Activated T-helper 17 cell treated with anti-CD3 and anti-CD28 coated beads, Interleukin-2, amount 50 U/mL, for 72 hours (primary cell): ENCODE data around the gene TOB1. TPM values are rescaled to one million over a fixed set of nuclear protein-coding genes. Genes with fewer than 3 reads are reported as not detected.
"Not testable (repeated sequence)": the region's sequence is repeated elsewhere in the genome, so short reads cannot be mapped to it uniquely, and the experiment has no call there.

Experiments
- ATAC-seq: fragments of 150-1000 bp; cut with Tn5 transposase; replicated peaks from 2 replicates; pipeline ENCODE4 v1.10.0; 2021; ENCODE audit warnings: mild to moderate bottlenecking, moderate library complexity
- H3K27ac Mint-ChIP-seq: one replicate; pipeline ENCODE4 v1.8.0; 2022; ENCODE audit warnings: mixed read lengths
- H3K27me3 Mint-ChIP-seq: one replicate; pipeline ENCODE4 v1.8.0; 2022; ENCODE audit warnings: mixed read lengths
- H3K36me3 Mint-ChIP-seq: one replicate; pipeline ENCODE4 v1.8.0; 2022; ENCODE audit warnings: low read depth, mild to moderate bottlenecking, mixed read lengths
- H3K4me1 Mint-ChIP-seq: one replicate; pipeline ENCODE4 v1.8.0; 2022; ENCODE audit warnings: mixed read lengths
- H3K4me3 Mint-ChIP-seq: one replicate; pipeline ENCODE4 v1.8.0; 2022; ENCODE audit warnings: mild to moderate bottlenecking, mixed read lengths
- H3K9me3 Mint-ChIP-seq: one replicate; pipeline ENCODE4 v1.8.0; 2022; ENCODE audit warnings: mixed read lengths
- total RNA-seq, 2 donors: library from RNA; stranded (reverse); gene quantifications; one replicate each; pipeline ENCODE4 v1.2.3, GENCODE V29; 2022

Gene TOB1
- total RNA-seq, 2 donors from 2014 or later, result 33.1 to 40.8 TPM

GRCh38 chr17:50884439-50885311, 18.5 kb upstream of the TOB1 start:
- Mint-ChIP-seq H3K27ac (peak overlapping the region; percentile 2), H3K4me1 (peaks cover 22% of the 10 kb centered on the region), H3K4me3 (no peak overlapping the region), H3K36me3 (no peaks in the 10 kb centered on the region), H3K9me3 (no peaks in the 10 kb centered on the region), H3K27me3 (no peaks in the 10 kb centered on the region)
- ATAC-seq, result no peak

- Mint-ChIP-seq H3K27me3 (no peaks in the 10 kb centered on the region), H3K27ac (peak overlapping the region; percentile 2), H3K36me3 (no peaks in the 10 kb centered on the region)
Measured at GRCh38 chr17:50883850-50884438, 17.8 kb upstream of the TOB1 start.

GRCh38 chr17:50882851-50883250, 16.7 kb upstream of the TOB1 start:
- peaks cover 20% of the 10 kb centered on the region for H3K4me1 Mint-ChIP-seq
- no peak overlapping the region for H3K4me3 Mint-ChIP-seq
- no peaks in the 10 kb centered on the region for H3K27me3 Mint-ChIP-seq
- no peaks in the 10 kb centered on the region for H3K36me3 Mint-ChIP-seq
- no peak for ATAC-seq
- no peak overlapping the region for H3K27ac Mint-ChIP-seq
- H3K9me3 Mint-ChIP-seq, result no peaks in the 10 kb centered on the region

More at GRCh38 chr17:50883850-50884438, 17.8 kb upstream of the TOB1 start:
- H3K9me3 Mint-ChIP-seq, result no peaks in the 10 kb centered on the region
- peaks cover 22% of the 10 kb centered on the region for H3K4me1 Mint-ChIP-seq
- no peak overlapping the region for H3K4me3 Mint-ChIP-seq
- no peak for ATAC-seq

- H3K4me1 Mint-ChIP-seq, result peaks cover 11% of the 10 kb centered on the region
- no peak overlapping the region for H3K27ac Mint-ChIP-seq
- ATAC-seq, result no peak
Measured at GRCh38 chr17:50881182-50881581, 15.0 kb upstream of the TOB1 start.

GRCh38 chr17:50879086-50879485, 12.9 kb upstream of the TOB1 start:
- H3K27ac Mint-ChIP-seq, result no peak overlapping the region
- H3K4me1 Mint-ChIP-seq, result peaks cover 9% of the 10 kb centered on the region
- no peak overlapping the region for H3K4me3 Mint-ChIP-seq
- H3K9me3 Mint-ChIP-seq, result no peaks in the 10 kb centered on the region
- no peak for ATAC-seq
- no peaks in the 10 kb centered on the region for H3K36me3 Mint-ChIP-seq
- H3K27me3 Mint-ChIP-seq, result no peaks in the 10 kb centered on the region

More at GRCh38 chr17:50881182-50881581, 15.0 kb upstream of the TOB1 start:
- Mint-ChIP-seq H3K36me3 (no peaks in the 10 kb centered on the region), H3K9me3 (no peaks in the 10 kb centered on the region), H3K4me3 (no peak overlapping the region), H3K27me3 (no peaks in the 10 kb centered on the region)

- peaks cover 10% of the 10 kb centered on the region for H3K4me1 Mint-ChIP-seq
- H3K9me3 Mint-ChIP-seq, result no peaks in the 10 kb centered on the region
- H3K27ac Mint-ChIP-seq, result no peak overlapping the region
- no peaks in the 10 kb centered on the region for H3K36me3 Mint-ChIP-seq
- ATAC-seq, result no peak
- H3K4me3 Mint-ChIP-seq, result no peak overlapping the region
- no peaks in the 10 kb centered on the region for H3K27me3 Mint-ChIP-seq
Measured at GRCh38 chr17:50877838-50878237, 11.7 kb upstream of the TOB1 start.

GRCh38 chr17:50877042-50877441, 10.9 kb upstream of the TOB1 start:
- H3K9me3 Mint-ChIP-seq, ATAC-seq, H3K27ac Mint-ChIP-seq, H3K36me3 Mint-ChIP-seq, H3K27me3 Mint-ChIP-seq, H3K4me3 Mint-ChIP-seq: not testable (repeated sequence)
- peaks cover 11% of the 10 kb centered on the region for H3K4me1 Mint-ChIP-seq

GRCh38 chr17:50875074-50875473, 8.9 kb upstream of the TOB1 start:
- Mint-ChIP-seq H3K4me3 (no peak overlapping the region), H3K4me1 (peaks cover 14% of the 10 kb centered on the region), H3K27ac (no peak overlapping the region), H3K27me3 (no peaks in the 10 kb centered on the region), H3K36me3 (no peaks in the 10 kb centered on the region), H3K9me3 (no peaks in the 10 kb centered on the region)
- no peak for ATAC-seq

- Mint-ChIP-seq H3K36me3 (no peaks in the 10 kb centered on the region), H3K9me3 (no peaks in the 10 kb centered on the region), H3K4me1 (peaks cover 19% of the 10 kb centered on the region), H3K27me3 (no peaks in the 10 kb centered on the region), H3K27ac (no peak overlapping the region), H3K4me3 (no peak overlapping the region)
- peak; percentile 87 for ATAC-seq
Measured at GRCh38 chr17:50872710-50873424, 6.7 kb upstream of the TOB1 start.

GRCh38 chr17:50871898-50872297, 5.7 kb upstream of the TOB1 start:
- no peak for ATAC-seq
- Mint-ChIP-seq H3K4me3 (peak overlapping the region; percentile 58), H3K27ac (no peak overlapping the region), H3K4me1 (peaks cover 20% of the 10 kb centered on the region), H3K27me3 (no peaks in the 10 kb centered on the region), H3K36me3 (no peaks in the 10 kb centered on the region), H3K9me3 (no peaks in the 10 kb centered on the region)

- Mint-ChIP-seq H3K9me3 (no peaks in the 10 kb centered on the region), H3K4me1 (peaks cover 20% of the 10 kb centered on the region), H3K36me3 (no peaks in the 10 kb centered on the region), H3K27me3 (no peaks in the 10 kb centered on the region), H3K27ac (no peak overlapping the region), H3K4me3 (peak overlapping the region; percentile 58)
- ATAC-seq, result no peak
Measured at GRCh38 chr17:50871364-50871763, 5.2 kb upstream of the TOB1 start.

- H3K36me3 Mint-ChIP-seq, result peaks cover 19% of the 10 kb centered on the region
- H3K4me3 Mint-ChIP-seq, result peak overlapping the region; percentile 88
- no peaks in the 10 kb centered on the region for H3K9me3 Mint-ChIP-seq
- peak overlapping the region; percentile 96 for H3K27ac Mint-ChIP-seq
- no peaks in the 10 kb centered on the region for H3K27me3 Mint-ChIP-seq
- ATAC-seq, result no peak
- peaks cover 26% of the 10 kb centered on the region for H3K4me1 Mint-ChIP-seq
Measured at GRCh38 chr17:50868602-50869001, 2.4 kb upstream of the TOB1 start.

GRCh38 chr17:50868140-50868438, 1.9 kb upstream of the TOB1 start:
- peaks cover 29% of the 10 kb centered on the region for H3K4me1 Mint-ChIP-seq
- H3K27ac Mint-ChIP-seq, result peak overlapping the region; percentile 96
- no peaks in the 10 kb centered on the region for H3K27me3 Mint-ChIP-seq
- ATAC-seq, result no peak
- no peaks in the 10 kb centered on the region for H3K9me3 Mint-ChIP-seq
- peak overlapping the region; percentile 88 for H3K4me3 Mint-ChIP-seq
- peaks cover 24% of the 10 kb centered on the region for H3K36me3 Mint-ChIP-seq

GRCh38 chr17:50867363-50868139, 1.4 kb upstream of the TOB1 start:
- H3K4me3 Mint-ChIP-seq, result peak overlapping the region; percentile 88
- H3K27me3 Mint-ChIP-seq, result no peaks in the 10 kb centered on the region
- peak; percentile 57 for ATAC-seq
- peak overlapping the region; percentile 96 for H3K27ac Mint-ChIP-seq
- H3K9me3 Mint-ChIP-seq, result no peaks in the 10 kb centered on the region
- peaks cover 33% of the 10 kb centered on the region for H3K4me1 Mint-ChIP-seq
- peaks cover 29% of the 10 kb centered on the region for H3K36me3 Mint-ChIP-seq
